ENCODE results near the gene SSH2. TPM values are rescaled to one million over a fixed set of nuclear protein-coding genes. Genes with fewer than 3 reads are reported as not detected.

Gene SSH2
- total and polyA plus RNA-seq, 2 donors (not counting 1 experiment from before 2014, with no cell fraction given): 51.5 to 183 TPM

DNA sequence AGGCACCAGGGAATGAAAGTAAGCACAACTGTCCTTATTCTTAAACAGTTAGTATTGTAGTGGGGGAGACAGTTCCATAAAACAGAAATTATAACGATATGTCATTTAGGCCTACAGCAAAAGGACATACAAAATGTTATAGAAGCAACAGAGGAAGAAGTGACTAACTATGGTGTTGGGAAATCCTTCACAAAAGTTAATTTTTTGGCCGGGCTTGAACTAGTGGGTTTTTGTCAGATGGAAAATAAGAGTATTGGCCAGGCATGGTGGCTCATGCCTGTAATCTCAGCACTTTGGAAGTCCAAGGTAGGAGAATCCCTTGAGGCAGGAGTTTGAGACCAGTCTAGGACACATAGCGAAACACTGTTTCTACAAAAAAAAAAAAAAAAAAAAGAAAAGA is 127.8 kb downstream of the SSH2 start:
- 92% methylated on average over 1 of the region's 3 CpGs for whole genome bisulfite sequencing (ENCODE audit: insufficient coverage)
- no peaks in the 10 kb centered on the region for H3K9me3 Mint-ChIP-seq (ENCODE audit: insufficient read depth)
- no peaks in the 10 kb centered on the region for H3K36me3 ChIP-seq (replicated peaks in 1 of 2; ENCODE audit: control extremely low read depth in 1 of 2, control insufficient read depth in 1 of 2, extremely low read depth in 1 of 2, insufficient read depth in 2 of 2, low read length in 1 of 2)
- H3K9me3 ChIP-seq (ENCODE audit: control extremely low read depth in 1 of 3, control insufficient read depth in 2 of 3, insufficient read depth in 1 of 3, low read length in 2 of 3): no peaks in the 10 kb centered on the region
- no peak for TF ChIP-seq EZH2 (IDR thresholded peaks at IDR 0.05; ENCODE audit: borderline replicate concordance, insufficient read depth, low read depth, low read length, poor library complexity, severe bottlenecking)
- TF ChIP-seq, protein P1, sequence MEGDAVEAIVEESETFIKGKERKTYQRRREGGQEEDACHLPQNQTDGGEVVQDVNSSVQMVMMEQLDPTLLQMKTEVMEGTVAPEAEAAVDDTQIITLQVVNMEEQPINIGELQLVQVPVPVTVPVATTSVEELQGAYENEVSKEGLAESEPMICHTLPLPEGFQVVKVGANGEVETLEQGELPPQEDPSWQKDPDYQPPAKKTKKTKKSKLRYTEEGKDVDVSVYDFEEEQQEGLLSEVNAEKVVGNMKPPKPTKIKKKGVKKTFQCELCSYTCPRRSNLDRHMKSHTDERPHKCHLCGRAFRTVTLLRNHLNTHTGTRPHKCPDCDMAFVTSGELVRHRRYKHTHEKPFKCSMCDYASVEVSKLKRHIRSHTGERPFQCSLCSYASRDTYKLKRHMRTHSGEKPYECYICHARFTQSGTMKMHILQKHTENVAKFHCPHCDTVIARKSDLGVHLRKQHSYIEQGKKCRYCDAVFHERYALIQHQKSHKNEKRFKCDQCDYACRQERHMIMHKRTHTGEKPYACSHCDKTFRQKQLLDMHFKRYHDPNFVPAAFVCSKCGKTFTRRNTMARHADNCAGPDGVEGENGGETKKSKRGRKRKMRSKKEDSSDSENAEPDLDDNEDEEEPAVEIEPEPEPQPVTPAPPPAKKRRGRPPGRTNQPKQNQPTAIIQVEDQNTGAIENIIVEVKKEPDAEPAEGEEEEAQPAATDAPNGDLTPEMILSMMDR (IDR thresholded peaks at IDR 0.05): no peak
- no peak overlapping the region for H3K27ac Mint-ChIP-seq
- no peak for DNase-seq
- H3K79me2 ChIP-seq (ENCODE audit: control insufficient read depth, insufficient read depth, low read length): peaks cover 45% of the 10 kb centered on the region
- H2AFZ ChIP-seq (ENCODE audit: insufficient read depth, low read depth, low read length, poor library complexity, severe bottlenecking): no peak overlapping the region
- H3K4me1 ChIP-seq (ENCODE audit: control insufficient read depth in 2 of 2, insufficient read depth in 2 of 2, low read length in 2 of 2): no peaks in the 10 kb centered on the region
- H3K9ac ChIP-seq (ENCODE audit: low read length): no peak overlapping the region
- H3K27me3 Mint-ChIP-seq: no peaks in the 10 kb centered on the region
- peaks cover 4% of the 10 kb centered on the region for H3K4me1 Mint-ChIP-seq
- ATAC-seq (ENCODE audit: low read depth): no peak
- H3K4me3 Mint-ChIP-seq: no peak overlapping the region
- intact Hi-C loops (cut with micrococcal nuclease): no loop called here
- ChIA-PET POLR2A (no interaction called here), CTCF (interaction anchor here (0.6 to 1.2 kb wide), 3 partner anchors 19 to 150 kb away, joined by 3 to 5 read pairs (median 4); no protein-coding TSS in a partner anchor)
- H3K4me3 ChIP-seq (ENCODE audit: control extremely low read depth in 1 of 5, extremely low read depth in 1 of 5, insufficient read depth in 1 of 5, low read depth in 2 of 5, low read length in 4 of 5): no peak overlapping the region
- H3K27me3 ChIP-seq (replicated peaks in 1 of 4; ENCODE audit: control extremely low read depth in 1 of 4, control insufficient read depth in 3 of 4, insufficient read depth in 4 of 4, low read length in 3 of 4): no peaks in the 10 kb centered on the region
- no peak overlapping the region for H3K27ac ChIP-seq (ENCODE audit: low read length in 2 of 2)
- peaks cover under 1% of the 10 kb centered on the region for H4K20me1 ChIP-seq (ENCODE audit: control insufficient read depth, insufficient read depth, low read length, poor library complexity, severe bottlenecking)
- H3K4me2 ChIP-seq (replicated peaks; ENCODE audit: low read depth, low read length, poor library complexity, severe bottlenecking): no peak overlapping the region

DNA sequence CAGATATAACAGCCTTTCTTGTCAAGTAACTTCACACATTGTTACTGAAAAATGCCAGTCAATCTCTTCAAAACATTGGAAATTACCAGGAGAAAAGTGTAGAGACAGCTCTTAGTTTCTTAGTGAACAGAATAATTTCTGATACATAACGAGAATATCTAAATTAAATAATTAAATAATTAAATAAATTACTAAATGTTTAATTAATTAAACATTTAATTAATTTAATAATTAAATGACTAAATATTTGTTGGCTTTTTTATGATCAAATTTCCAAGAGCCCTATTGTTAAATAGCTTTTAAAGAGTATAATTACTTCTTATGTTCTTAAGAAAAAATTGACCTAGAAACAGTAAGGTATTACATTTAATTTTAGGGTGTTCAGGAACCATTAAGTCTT is 129.6 kb downstream of the SSH2 start:
- intact Hi-C loops (cut with micrococcal nuclease): no loop called here
- Histone ChIP-seq H3K79me2 (ENCODE audit: control insufficient read depth, insufficient read depth, low read length) (peaks cover 42% of the 10 kb centered on the region), H3K27ac (ENCODE audit: low read length in 2 of 2) (no peak overlapping the region), H2AFZ (ENCODE audit: insufficient read depth, low read depth, low read length, poor library complexity, severe bottlenecking) (no peak overlapping the region), H3K4me1 (ENCODE audit: control insufficient read depth in 2 of 2, insufficient read depth in 2 of 2, low read length in 2 of 2) (no peaks in the 10 kb centered on the region), H4K20me1 (ENCODE audit: control insufficient read depth, insufficient read depth, low read length, poor library complexity, severe bottlenecking) (no peaks in the 10 kb centered on the region), H3K27me3 (replicated peaks in 1 of 4; ENCODE audit: control extremely low read depth in 1 of 4, control insufficient read depth in 3 of 4, insufficient read depth in 4 of 4, low read length in 3 of 4) (no peaks in the 10 kb centered on the region), H3K4me2 (replicated peaks; ENCODE audit: low read depth, low read length, poor library complexity, severe bottlenecking) (no peak overlapping the region), H3K4me3 (ENCODE audit: control extremely low read depth in 1 of 5, extremely low read depth in 1 of 5, insufficient read depth in 1 of 5, low read depth in 2 of 5, low read length in 4 of 5) (no peak overlapping the region), H3K9me3 (ENCODE audit: control extremely low read depth in 1 of 3, control insufficient read depth in 2 of 3, insufficient read depth in 1 of 3, low read length in 2 of 3) (no peaks in the 10 kb centered on the region), H3K36me3 (replicated peaks in 1 of 2; ENCODE audit: control extremely low read depth in 1 of 2, control insufficient read depth in 1 of 2, extremely low read depth in 1 of 2, insufficient read depth in 2 of 2, low read length in 1 of 2) (no peaks in the 10 kb centered on the region), H3K9ac (ENCODE audit: low read length) (no peak overlapping the region)
- TF ChIP-seq EZH2 (IDR thresholded peaks at IDR 0.05; ENCODE audit: borderline replicate concordance, insufficient read depth, low read depth, low read length, poor library complexity, severe bottlenecking): no peak
- TF ChIP-seq, protein P1 (IDR thresholded peaks at IDR 0.05): no peak
- DNase-seq (no peak), ATAC-seq (ENCODE audit: low read depth) (no peak)
- no CpG with 5 or more reads among the region's 1 CpG for WGBS (ENCODE audit: insufficient coverage)
- Mint-ChIP-seq H3K4me3 (no peak overlapping the region), H3K27ac (no peak overlapping the region), H3K27me3 (no peaks in the 10 kb centered on the region), H3K9me3 (ENCODE audit: insufficient read depth) (no peaks in the 10 kb centered on the region), H3K4me1 (peaks cover 4% of the 10 kb centered on the region)
- CTCF ChIA-PET: interaction anchor here (0.7 to 1.0 kb wide), 2 partner anchors 183 to 234 kb away, joined by 3 to 4 read pairs; no protein-coding TSS in a partner anchor
- POLR2A ChIA-PET: no interaction called here

Data from B cell (primary cell).